Keratinocyte (primary cell): ENCODE results near the gene IRF7. TPM values are rescaled to one million over a fixed set of nuclear protein-coding genes. Genes with fewer than 3 reads are reported as not detected.

Experiments
- DNase-seq: peaks from one replicate; pipeline ENCODE4 v3.0.0-alpha.2; 2011; ENCODE audit warnings: low read depth, missing footprints, low spot score
- FAIRE-seq: peaks from 2 replicates; lab custom pipeline; 2011; peaks lifted over from hg19 to GRCh38; lab: Jason Lieb, UNC
- H2AFZ ChIP-seq: 2 replicates; pipeline ENCODE4 v1.6.0; 2012; ENCODE audit warnings: low read length, control low read depth, inconsistent platforms; ENCODE audit not compliant: control insufficient read depth
- H3K27ac ChIP-seq: 2 replicates; pipeline ENCODE4 v1.5.1; 2011; ENCODE audit warnings: low read length; ENCODE audit not compliant: control insufficient read depth, insufficient read depth
- H3K27me3 ChIP-seq: 3 replicates; pipeline ENCODE4 v1.6.0; 2011; ENCODE audit warnings: low read length; ENCODE audit not compliant: control insufficient read depth, insufficient read depth; ENCODE audit errors: extremely low read depth
- H3K36me3 ChIP-seq, 2 experiments: 2 replicates in 1 of 2; 3 replicates in 1 of 2; pipeline ENCODE4 v1.5.1; 2011; ENCODE audit warnings: low read length in 2 of 2, mild to moderate bottlenecking in 1 of 2; ENCODE audit not compliant: control insufficient read depth in 2 of 2, insufficient read depth in 2 of 2; ENCODE audit errors: extremely low read depth in 1 of 2
- H3K4me1 ChIP-seq: 3 replicates; pipeline ENCODE4 v1.5.1; 2011; ENCODE audit warnings: low read length; ENCODE audit not compliant: control insufficient read depth, insufficient read depth; ENCODE audit errors: extremely low read depth
- H3K4me2 ChIP-seq: 3 replicates; pipeline ENCODE4 v1.6.0; 2011; ENCODE audit warnings: low read depth, low read length; ENCODE audit not compliant: control insufficient read depth, insufficient read depth; ENCODE audit errors: extremely low read depth
- H3K4me3 ChIP-seq, 3 experiments: fragments of 200-600 bp in 1 of 3; sonication (generic) in 1 of 3; 2 replicates in 2 of 3; 3 replicates in 1 of 3; pipeline ENCODE4 v1.5.1; 2011 to 2016; ENCODE audit warnings: low read length in 3 of 3, mild to moderate bottlenecking in 3 of 3, control low read depth in 2 of 3, inconsistent platforms in 1 of 3, low read depth in 1 of 3, mixed read lengths in 1 of 3, mixed run types in 1 of 3, moderate library complexity in 1 of 3; ENCODE audit not compliant: control insufficient read depth in 2 of 3, insufficient read depth in 2 of 3; ENCODE audit errors: extremely low read depth in 1 of 3
- H3K79me2 ChIP-seq: 2 replicates; pipeline ENCODE4 v1.6.0; 2012; ENCODE audit warnings: low read length; ENCODE audit not compliant: control insufficient read depth, insufficient read depth
- H3K9ac ChIP-seq: 3 replicates; pipeline ENCODE4 v1.6.0; 2011; ENCODE audit warnings: low read length; ENCODE audit not compliant: control insufficient read depth, insufficient read depth; ENCODE audit errors: extremely low read depth
- H3K9me1 ChIP-seq: 3 replicates; pipeline ENCODE4 v1.6.0; 2011; ENCODE audit warnings: low read length; ENCODE audit not compliant: control insufficient read depth, insufficient read depth; ENCODE audit errors: extremely low read depth
- H3K9me3 ChIP-seq: 2 replicates; pipeline ENCODE4 v1.5.1; 2012; ENCODE audit warnings: low read depth, low read length; ENCODE audit not compliant: control insufficient read depth
- H4K20me1 ChIP-seq: 3 replicates; pipeline ENCODE4 v1.6.0; 2011; ENCODE audit warnings: low read length; ENCODE audit not compliant: control insufficient read depth, insufficient read depth; ENCODE audit errors: extremely low read depth
- EZH2 ChIP-seq: IDR thresholded peaks from one replicate; pipeline ENCODE4 v1.6.1; 2012; ENCODE audit warnings: inconsistent platforms, mild to moderate bottlenecking, low read length, moderate library complexity
- dilution Hi-C: fragments of 300-500 bp; cut with MboI; formaldehyde crosslinking; loops from one replicate; pipeline ENCODE4 v1.7.0; 2020; ENCODE audit warnings: low sequenced_read_pairs; ENCODE audit not compliant: extremely low pct_ligation_motif_present
- polyA plus RNA-seq, 5 experiments: library from polyadenylated mRNA; depleted of rRNA in 3 of 5; stranded (reverse) in 3 of 5; stranded (forward) in 1 of 5; unstranded in 1 of 5; fragments of >200 nt; gene quantifications; 1 replicate in 1 of 5; 2 replicates in 3 of 5; 3 replicates in 1 of 5; pipeline versions ENCODE4 v1.2.1 to v1.2.3, GENCODE V29; 2011 to 2012; ENCODE audit warnings: missing spikeins in 2 of 5, low read depth in 1 of 5, low replicate concordance in 1 of 5
- TF ChIP-seq, protein P1 (sequence below), 3 experiments: IDR thresholded peaks in 1 of 3; conservative IDR thresholded peaks in 1 of 3; optimal IDR thresholded peaks in 1 of 3; 2 replicates in 2 of 3; 3 replicates in 1 of 3; pipeline versions ENCODE3 to v1.5.1; 2011; ENCODE audit warnings: low read length in 3 of 3, mild to moderate bottlenecking in 3 of 3, moderate library complexity in 2 of 3, control low read depth in 1 of 3, inconsistent platforms in 1 of 3; ENCODE audit not compliant: insufficient read depth in 2 of 3; ENCODE audit errors: extremely low read depth in 1 of 3

Gene IRF7
- polyA plus RNA-seq, 1 donor (not counting 4 experiments of a cell fraction or from before 2014, with no cell fraction given), result 7.1 TPM

DNA sequence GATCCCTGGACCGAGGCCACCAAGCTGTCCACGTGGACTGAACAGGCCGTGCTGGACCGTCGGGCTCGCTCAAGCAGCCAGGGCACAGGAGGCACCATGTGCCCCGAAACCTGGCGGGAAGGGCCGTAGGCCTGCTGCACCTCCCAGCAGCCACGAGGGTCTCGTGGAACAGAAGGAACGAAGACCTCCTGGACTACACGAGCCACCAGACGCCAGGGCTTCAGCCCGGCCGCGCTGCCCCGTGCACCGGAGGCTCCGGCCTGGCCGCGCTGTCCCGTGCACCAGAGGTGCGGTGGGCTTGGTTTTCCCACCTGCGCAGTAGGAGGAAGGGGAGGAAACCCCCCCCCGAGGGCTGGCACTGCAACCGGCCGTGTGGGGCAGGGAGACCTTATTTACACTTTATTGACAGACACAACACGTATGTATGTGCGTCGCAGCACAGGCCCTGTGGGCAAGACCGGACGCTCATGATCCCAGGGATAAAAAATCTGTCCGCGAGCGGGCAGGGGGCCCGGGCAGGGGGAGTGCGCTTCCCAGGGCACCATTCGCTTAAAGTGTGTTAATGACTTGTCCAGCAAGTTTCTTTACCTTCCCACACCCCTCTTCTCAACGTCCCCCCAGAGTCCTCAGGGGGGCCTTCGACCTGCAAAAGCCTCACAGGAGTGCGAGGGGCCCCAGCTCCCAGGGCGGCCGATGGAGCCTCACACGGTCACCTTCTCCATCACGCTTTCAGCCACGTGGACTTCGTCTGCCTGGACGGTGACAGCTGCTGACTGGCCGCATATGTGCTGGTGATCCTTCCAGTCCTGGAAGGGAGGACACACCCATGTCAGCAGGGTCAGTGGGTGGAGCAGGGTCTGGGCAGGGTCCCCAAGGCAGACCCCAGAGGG is 28.3 kb upstream of the IRF7 start:
- no peaks in the 10 kb centered on the region for H3K79me2 ChIP-seq
- no peak overlapping the region for H3K4me3 ChIP-seq
- H3K9ac ChIP-seq, result no peak overlapping the region
- peaks cover 0 to 6% of the 10 kb centered on the region in 2 experiments for H3K36me3 ChIP-seq
- H3K4me2 ChIP-seq, result no peak overlapping the region
- H4K20me1 ChIP-seq, result no peaks in the 10 kb centered on the region
- FAIRE-seq (no peak), DNase-seq (no peak)
- TF ChIP-seq EZH2, result no peak
- TF ChIP-seq, protein P1, sequence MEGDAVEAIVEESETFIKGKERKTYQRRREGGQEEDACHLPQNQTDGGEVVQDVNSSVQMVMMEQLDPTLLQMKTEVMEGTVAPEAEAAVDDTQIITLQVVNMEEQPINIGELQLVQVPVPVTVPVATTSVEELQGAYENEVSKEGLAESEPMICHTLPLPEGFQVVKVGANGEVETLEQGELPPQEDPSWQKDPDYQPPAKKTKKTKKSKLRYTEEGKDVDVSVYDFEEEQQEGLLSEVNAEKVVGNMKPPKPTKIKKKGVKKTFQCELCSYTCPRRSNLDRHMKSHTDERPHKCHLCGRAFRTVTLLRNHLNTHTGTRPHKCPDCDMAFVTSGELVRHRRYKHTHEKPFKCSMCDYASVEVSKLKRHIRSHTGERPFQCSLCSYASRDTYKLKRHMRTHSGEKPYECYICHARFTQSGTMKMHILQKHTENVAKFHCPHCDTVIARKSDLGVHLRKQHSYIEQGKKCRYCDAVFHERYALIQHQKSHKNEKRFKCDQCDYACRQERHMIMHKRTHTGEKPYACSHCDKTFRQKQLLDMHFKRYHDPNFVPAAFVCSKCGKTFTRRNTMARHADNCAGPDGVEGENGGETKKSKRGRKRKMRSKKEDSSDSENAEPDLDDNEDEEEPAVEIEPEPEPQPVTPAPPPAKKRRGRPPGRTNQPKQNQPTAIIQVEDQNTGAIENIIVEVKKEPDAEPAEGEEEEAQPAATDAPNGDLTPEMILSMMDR (optimal IDR thresholded peaks at IDR 0.05 in 1 of 3, IDR thresholded peaks at IDR 0.05 in 1 of 3, conservative IDR thresholded peaks at IDR 0.05 in 1 of 3; ENCODE audit: extremely low read depth in 1 of 3, insufficient read depth in 2 of 3, low read length in 3 of 3), result no peak
- dilution Hi-C loops, result no loop called here
- H3K9me1 ChIP-seq, result no peaks in the 10 kb centered on the region
- no peak overlapping the region for H2AFZ ChIP-seq
- H3K27ac ChIP-seq, result no peak overlapping the region
- H3K9me3 ChIP-seq, result no peaks in the 10 kb centered on the region
- peaks cover 2% of the 10 kb centered on the region for H3K4me1 ChIP-seq
- H3K27me3 ChIP-seq, result peaks cover 3% of the 10 kb centered on the region

DNA sequence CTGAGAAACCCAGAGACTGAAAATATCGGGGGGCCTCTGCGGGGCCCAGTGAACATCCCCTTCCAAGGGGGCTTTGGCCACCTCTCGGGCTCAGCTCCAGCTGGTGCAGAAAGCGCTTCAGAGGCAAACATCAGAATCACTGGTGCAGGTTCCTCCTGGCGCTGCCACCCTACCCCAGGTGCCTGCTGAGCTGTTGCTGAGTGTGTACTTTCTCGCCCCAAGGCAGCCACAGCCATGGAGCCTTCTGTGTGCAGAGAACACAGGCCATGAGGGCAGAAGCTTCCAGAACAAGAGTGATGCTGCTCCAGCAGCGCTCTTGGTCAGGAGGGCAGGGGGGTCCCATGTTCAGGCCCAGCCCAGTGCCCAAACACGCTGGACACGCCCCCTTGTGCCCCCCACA is 27.6 kb upstream of the IRF7 start:
- Histone ChIP-seq H3K4me3 (no peak overlapping the region), H3K9ac (no peak overlapping the region), H3K9me3 (no peaks in the 10 kb centered on the region), H4K20me1 (no peaks in the 10 kb centered on the region), H3K9me1 (no peaks in the 10 kb centered on the region), H2AFZ (no peak overlapping the region), H3K36me3 (peaks cover 0 to 6% of the 10 kb centered on the region in 2 experiments), H3K27me3 (peaks cover 10% of the 10 kb centered on the region), H3K4me1 (peaks cover 2% of the 10 kb centered on the region), H3K79me2 (no peaks in the 10 kb centered on the region), H3K4me2 (no peak overlapping the region), H3K27ac (no peak overlapping the region)
- no peak for FAIRE-seq
- no peak for TF ChIP-seq EZH2
- TF ChIP-seq, protein P1 (optimal IDR thresholded peaks at IDR 0.05 in 1 of 3, IDR thresholded peaks at IDR 0.05 in 1 of 3, conservative IDR thresholded peaks at IDR 0.05 in 1 of 3; ENCODE audit: extremely low read depth in 1 of 3, insufficient read depth in 2 of 3, low read length in 3 of 3), result no peak
- DNase-seq, result no peak
- dilution Hi-C loops, result no loop called here
